Coronary artery (tissue), 2 donors: ENCODE data around the gene ITGB4.
A peak's percentile ranks its signal among the peaks of the same experiment; 100 is the strongest.
"Not testable (repeated sequence)": the region's sequence is repeated elsewhere in the genome, so short reads cannot be mapped to it uniquely, and the experiment has no call there.

Source experiments
- DNase-seq: peaks from one replicate; pipeline ENCODE4 v3.0.0-alpha.2; 2017; ENCODE audit warnings: low spot score
- H3K27ac ChIP-seq, 2 donors: fragments of 200-600 bp; sonication (generic); one replicate each; pipeline ENCODE4 v1.5.1; 2016 to 2019
- H3K4me3 ChIP-seq: fragments of 200-600 bp; sonication (generic); 2 replicates; pipeline ENCODE4 v1.5.1; 2016; ENCODE audit warnings: mild to moderate bottlenecking, moderate library complexity
- CTCF ChIP-seq: fragments of 200-600 bp; sonication (generic); IDR thresholded peaks from one replicate; pipeline ENCODE4 v1.5.1; 2019; ENCODE audit warnings: antibody characterized with exemption

The ITGB4 gene

GRCh38 chr17:75776386-75777295 is 55.4 kb downstream of the ITGB4 start:
- no peak for TF ChIP-seq CTCF
- Histone ChIP-seq H3K4me3 (peak overlapping the region; percentile 92), H3K27ac (peak overlapping the region in 1 of 2 donors; percentile 52)
- DNase-seq = no peak

GRCh38 chr17:75777296-75777922 is 56.1 kb downstream of the ITGB4 start:
- DNase-seq = no peak
- H3K4me3 ChIP-seq = peak overlapping the region; percentile 92
- H3K27ac ChIP-seq = peak overlapping the region in 1 of 2 donors; percentile 52
- no peak for TF ChIP-seq CTCF

- DNase-seq = not testable (repeated sequence)
- H3K27ac ChIP-seq = peak overlapping the region; percentile 98 to 99
- H3K4me3 ChIP-seq = peak overlapping the region; percentile 92
Observed at GRCh38 chr17:75778066-75778860, 57.0 kb downstream of the ITGB4 start.

- H3K27ac ChIP-seq = peak overlapping the region; percentile 98 to 99
- no peak for DNase-seq
- peak; percentile 35 for TF ChIP-seq CTCF
- peak overlapping the region; percentile 92 for H3K4me3 ChIP-seq
Observed at GRCh38 chr17:75778861-75779249, 57.6 kb downstream of the ITGB4 start.

GRCh38 chr17:75779250-75779986 is 58.2 kb downstream of the ITGB4 start:
- Histone ChIP-seq H3K27ac (peak overlapping the region; percentile 98 to 99), H3K4me3 (peak overlapping the region; percentile 92)
- DNase-seq = peak; percentile 99
- no peak for TF ChIP-seq CTCF

GRCh38 chr17:75779987-75780889 is 59.0 kb downstream of the ITGB4 start:
- Histone ChIP-seq H3K4me3 (no peak overlapping the region), H3K27ac (peak overlapping the region; percentile 54 to 98)
- TF ChIP-seq CTCF = no peak
- DNase-seq = no peak
